GM23338 (cell line): ENCODE results near the gene CNOT4. TPM values are rescaled to one million over a fixed set of nuclear protein-coding genes. Genes with fewer than 3 reads are reported as not detected.
A peak's percentile ranks its signal among the peaks of the same experiment; 100 is the strongest.

Experiments used
- ATAC-seq: fragments of 200-7000 bp; cut with Tn5 transposase; 3 replicates; pipeline ENCODE4 v1.9.1; 2020
- DNase-seq: peaks from one replicate; pipeline ENCODE4 v3.0.0-alpha.2; 2015; ENCODE audit warnings: low spot score
- H2AFZ ChIP-seq: fragments of 200-600 bp; sonication (generic); 2 replicates; pipeline ENCODE4 v1.8.0; 2016; ENCODE audit warnings: antibody characterized with exemption, mild to moderate bottlenecking, moderate library complexity
- H3F3A ChIP-seq: fragments of 200-600 bp; sonication (generic); replicated peaks from 2 replicates; pipeline ENCODE4 v1.8.0; 2017; ENCODE audit warnings: antibody characterized with exemption, mixed run types, low read depth
- H3K27ac ChIP-seq: fragments of 200-600 bp; sonication (generic); 2 replicates; pipeline ENCODE4 v1.6.1; 2016; ENCODE audit warnings: low read depth
- H3K27me3 ChIP-seq: fragments of 200-600 bp; sonication (generic); 2 replicates; pipeline ENCODE4 v1.8.0; 2016; ENCODE audit warnings: mild to moderate bottlenecking, mixed run types, moderate library complexity; ENCODE audit not compliant: insufficient read depth
- H3K36me3 ChIP-seq: fragments of 200-600 bp; sonication (generic); 2 replicates; pipeline ENCODE4 v1.8.0; 2016; ENCODE audit warnings: mild to moderate bottlenecking; ENCODE audit not compliant: insufficient read depth
- H3K4me1 ChIP-seq: fragments of 200-600 bp; sonication (generic); 2 replicates; pipeline ENCODE4 v1.8.0; 2016; ENCODE audit warnings: mild to moderate bottlenecking, moderate library complexity; ENCODE audit not compliant: insufficient read depth
- H3K4me2 ChIP-seq: fragments of 200-600 bp; sonication (generic); 2 replicates; pipeline ENCODE4 v1.7.1; 2017; ENCODE audit warnings: mixed run types
- H3K4me3 ChIP-seq: fragments of 200-600 bp; sonication (generic); 2 replicates; pipeline ENCODE4 v1.6.1; 2016; ENCODE audit warnings: mixed run types
- H3K79me2 ChIP-seq: fragments of 200-600 bp; sonication (generic); replicated peaks from 2 replicates; pipeline ENCODE4 v1.8.0; 2017; ENCODE audit warnings: mild to moderate bottlenecking; ENCODE audit not compliant: insufficient read depth
- H3K9me2 ChIP-seq: fragments of 200-600 bp; sonication (generic); 2 replicates; pipeline ENCODE4 v1.8.0; 2017; ENCODE audit not compliant: insufficient read depth
- H4K20me1 ChIP-seq: fragments of 200-600 bp; sonication (generic); replicated peaks from 2 replicates; pipeline ENCODE4 v1.8.0; 2017; ENCODE audit warnings: mild to moderate bottlenecking; ENCODE audit not compliant: insufficient read depth
- H3K27ac Mint-ChIP-seq: 2 replicates; pipeline ENCODE4 v1.8.0; 2020; ENCODE audit warnings: inconsistent platforms, mild to moderate bottlenecking, moderate library complexity, mixed read lengths
- H3K27me3 Mint-ChIP-seq: 3 replicates; pipeline ENCODE4 v1.8.0; 2022; ENCODE audit warnings: low read depth, mild to moderate bottlenecking, moderate library complexity, mixed read lengths, inconsistent platforms; ENCODE audit not compliant: insufficient read depth, poor library complexity
- H3K36me3 Mint-ChIP-seq: 3 replicates; pipeline ENCODE4 v1.8.0; 2021; ENCODE audit warnings: low read depth, mild to moderate bottlenecking, inconsistent platforms, moderate library complexity, mixed read lengths
- H3K4me1 Mint-ChIP-seq: 3 replicates; pipeline ENCODE4 v1.8.0; 2020; ENCODE audit warnings: mild to moderate bottlenecking, inconsistent platforms, mixed read lengths
- H3K4me3 Mint-ChIP-seq: 3 replicates; pipeline ENCODE4 v1.8.0; 2021; ENCODE audit warnings: moderate library complexity, mild to moderate bottlenecking, inconsistent platforms, mixed read lengths
- H3K9me3 Mint-ChIP-seq: 3 replicates; pipeline ENCODE4 v1.8.0; 2020; ENCODE audit warnings: moderate library complexity, mild to moderate bottlenecking, inconsistent platforms, mixed read lengths
- EZH2 ChIP-seq: fragments of 200-600 bp; sonication (generic); IDR thresholded peaks from one replicate; pipeline ENCODE4 v1.8.0; 2017; ENCODE audit warnings: antibody characterized with exemption, mild to moderate bottlenecking, low read depth; ENCODE audit not compliant: unreplicated experiment
- JUNB ChIP-seq: IDR thresholded peaks from one replicate; pipeline ENCODE4 v1.6.1; 2016; ENCODE audit warnings: antibody characterized with exemption; ENCODE audit not compliant: unreplicated experiment
- NANOG ChIP-seq: IDR thresholded peaks from 2 replicates; pipeline ENCODE4 v1.6.1; 2016; ENCODE audit warnings: antibody characterized with exemption, borderline replicate concordance
- POLR2AphosphoS5 ChIP-seq: IDR thresholded peaks from 2 replicates; pipeline ENCODE4 v1.6.1; 2016; ENCODE audit warnings: antibody characterized with exemption, low read depth
- STAT1 ChIP-seq: IDR thresholded peaks from one replicate; pipeline ENCODE4 v1.6.1; 2016; ENCODE audit warnings: antibody characterized with exemption; ENCODE audit not compliant: unreplicated experiment
- ZNF114 ChIP-seq: fragments of 250-450 bp; sonication (Bioruptor Pico); IDR thresholded peaks from 2 replicates; pipeline ENCODE4 v1.5.0; 2020; ENCODE audit warnings: mild to moderate bottlenecking, moderate library complexity
- ZNF331 ChIP-seq: fragments of 250-450 bp; sonication (Bioruptor Pico); IDR thresholded peaks from 2 replicates; pipeline ENCODE4 v1.5.0; 2020; ENCODE audit warnings: low read depth, mild to moderate bottlenecking, moderate library complexity
- polyA plus RNA-seq: library from polyadenylated mRNA; unstranded; fragments of >200 nt; fragmentation: Nextera tagmentation; extraction: Ambion mirVana; gene quantifications from 2 replicates; pipeline ENCODE4 v1.2.1, GENCODE V29; 2016
- total RNA-seq: library from RNA; depleted of rRNA; stranded (reverse); fragments of >200 nt; shearing (Covaris generic); gene quantifications from 2 replicates; pipeline ENCODE4 v1.2.3, GENCODE V29; 2014
- TF ChIP-seq, protein P1 (sequence below), 2 experiments: fragments of 200-600 bp in 1 of 2; sonication (generic) in 1 of 2; conservative IDR thresholded peaks; 2 replicates each; pipeline versions ENCODE4 v1.5.1 to v1.6.1; 2016 to 2017; ENCODE audit warnings: antibody characterized with exemption in 2 of 2, low read depth in 2 of 2, mild to moderate bottlenecking in 2 of 2, moderate library complexity in 1 of 2
- TF ChIP-seq, protein P2 (sequence below): fragments of 250-450 bp; sonication (Bioruptor Pico); IDR thresholded peaks from 2 replicates; pipeline ENCODE4 v1.5.0; 2020; ENCODE audit warnings: mild to moderate bottlenecking, moderate library complexity
- TF ChIP-seq, protein P3 (sequence below): IDR thresholded peaks from 2 replicates; pipeline ENCODE4 v1.6.1; 2016; ENCODE audit warnings: antibody characterized with exemption

CNOT4 gene
- total and polyA plus RNA-seq, 2 experiments from 2014 or later: 18.9 to 26.2 TPM

DNA sequence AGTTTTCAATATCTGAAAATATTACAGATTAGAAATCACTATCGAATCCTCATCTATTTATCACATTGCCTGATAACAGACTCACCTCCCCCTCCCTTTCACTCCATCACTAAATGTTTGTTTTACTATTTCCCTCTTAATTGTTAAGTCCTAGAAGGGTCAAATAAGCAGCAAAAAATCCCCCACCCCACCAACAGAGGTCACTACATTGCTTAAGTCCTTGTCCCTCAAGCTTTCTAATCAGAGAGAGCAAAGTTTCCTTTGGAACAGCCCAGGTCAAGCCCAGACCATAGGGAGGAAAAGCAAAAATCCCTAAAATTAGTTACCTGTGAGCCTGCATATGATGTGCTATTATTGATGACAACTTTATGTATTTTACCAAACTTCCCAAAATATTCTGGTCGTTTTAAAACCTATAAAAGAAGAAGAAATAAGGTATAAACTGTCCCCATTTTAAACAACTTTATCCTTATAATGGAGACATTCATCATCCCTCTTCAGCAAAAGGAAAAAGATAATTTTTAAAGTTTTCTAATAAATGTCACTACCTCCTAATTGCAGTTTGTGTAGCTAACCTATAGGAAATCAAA, 95.0 kb downstream of the CNOT4 start:
- H3K4me1 ChIP-seq: no peaks in the 10 kb centered on the region; the same call in 1 of the 2 replicates
- no peaks in the 10 kb centered on the region for H4K20me1 ChIP-seq
- H3K4me3 Mint-ChIP-seq: no peak overlapping the region
- H3F3A ChIP-seq: no peaks in the 10 kb centered on the region
- H3K4me2 ChIP-seq: no peak overlapping the region
- no peaks in the 10 kb centered on the region for H3K79me2 ChIP-seq
- no peaks in the 10 kb centered on the region for H3K27me3 Mint-ChIP-seq
- TF ChIP-seq ZNF331 (CRISPR knock-in tag): no peak
- TF ChIP-seq, protein P1, sequence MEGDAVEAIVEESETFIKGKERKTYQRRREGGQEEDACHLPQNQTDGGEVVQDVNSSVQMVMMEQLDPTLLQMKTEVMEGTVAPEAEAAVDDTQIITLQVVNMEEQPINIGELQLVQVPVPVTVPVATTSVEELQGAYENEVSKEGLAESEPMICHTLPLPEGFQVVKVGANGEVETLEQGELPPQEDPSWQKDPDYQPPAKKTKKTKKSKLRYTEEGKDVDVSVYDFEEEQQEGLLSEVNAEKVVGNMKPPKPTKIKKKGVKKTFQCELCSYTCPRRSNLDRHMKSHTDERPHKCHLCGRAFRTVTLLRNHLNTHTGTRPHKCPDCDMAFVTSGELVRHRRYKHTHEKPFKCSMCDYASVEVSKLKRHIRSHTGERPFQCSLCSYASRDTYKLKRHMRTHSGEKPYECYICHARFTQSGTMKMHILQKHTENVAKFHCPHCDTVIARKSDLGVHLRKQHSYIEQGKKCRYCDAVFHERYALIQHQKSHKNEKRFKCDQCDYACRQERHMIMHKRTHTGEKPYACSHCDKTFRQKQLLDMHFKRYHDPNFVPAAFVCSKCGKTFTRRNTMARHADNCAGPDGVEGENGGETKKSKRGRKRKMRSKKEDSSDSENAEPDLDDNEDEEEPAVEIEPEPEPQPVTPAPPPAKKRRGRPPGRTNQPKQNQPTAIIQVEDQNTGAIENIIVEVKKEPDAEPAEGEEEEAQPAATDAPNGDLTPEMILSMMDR (conservative IDR thresholded peaks at IDR 0.05; ENCODE audit: low read depth in 2 of 2): peak; percentile 77 to 90
- no peaks in the 10 kb centered on the region for H3K27me3 ChIP-seq
- no peaks in the 10 kb centered on the region for H3K36me3 ChIP-seq
- H2AFZ ChIP-seq: no peak overlapping the region
- no peaks in the 10 kb centered on the region; the same call in 2 of the 3 replicates for H3K36me3 Mint-ChIP-seq
- no peak overlapping the region for H3K27ac Mint-ChIP-seq
- no peak overlapping the region for H3K4me3 ChIP-seq
- peaks cover 6% of the 10 kb centered on the region; the same call in 2 of the 3 replicates for H3K4me1 Mint-ChIP-seq
- ATAC-seq (peak; percentile 92), DNase-seq (peak; percentile 91)
- no peak overlapping the region for H3K27ac ChIP-seq
- no peaks in the 10 kb centered on the region for H3K9me3 Mint-ChIP-seq
- no peaks in the 10 kb centered on the region for H3K9me2 ChIP-seq

DNA sequence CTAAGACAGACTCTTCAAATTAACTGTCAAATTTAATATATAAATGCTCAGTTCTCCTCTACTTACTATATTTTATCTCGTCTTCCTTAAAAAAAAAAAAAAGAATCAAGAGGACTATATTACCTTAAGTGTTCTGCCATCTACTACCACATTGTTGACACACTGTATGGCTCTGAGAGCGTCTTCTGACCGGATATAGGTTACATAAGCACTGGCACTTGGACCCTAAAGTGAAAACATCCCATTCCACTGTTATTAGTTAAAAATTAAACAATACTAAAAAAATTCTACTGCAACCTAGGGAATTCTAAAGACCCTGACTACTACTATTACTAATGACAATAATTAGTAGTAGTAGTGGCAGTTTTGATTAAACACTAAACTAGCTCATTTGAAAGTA, 95.7 kb downstream of the CNOT4 start:
- Histone ChIP-seq H3K4me2 (no peak overlapping the region), H3K36me3 (no peaks in the 10 kb centered on the region), H3K4me3 (no peak overlapping the region), H3K79me2 (no peaks in the 10 kb centered on the region), H3K4me1 (no peaks in the 10 kb centered on the region; the same call in 1 of the 2 replicates), H4K20me1 (no peaks in the 10 kb centered on the region), H3K9me2 (no peaks in the 10 kb centered on the region), H3K27me3 (no peaks in the 10 kb centered on the region), H2AFZ (no peak overlapping the region), H3K27ac (no peak overlapping the region), H3F3A (no peaks in the 10 kb centered on the region)
- H3K4me3 Mint-ChIP-seq: no peak overlapping the region
- no peak for ATAC-seq
- H3K36me3 Mint-ChIP-seq: no peaks in the 10 kb centered on the region; the same call in 2 of the 3 replicates
- H3K9me3 Mint-ChIP-seq: no peaks in the 10 kb centered on the region
- no peaks in the 10 kb centered on the region for H3K27me3 Mint-ChIP-seq
- peaks cover 6% of the 10 kb centered on the region; the same call in 2 of the 3 replicates for H3K4me1 Mint-ChIP-seq
- no peak overlapping the region for H3K27ac Mint-ChIP-seq
- DNase-seq: no peak
- TF ChIP-seq NANOG (no peak), JUNB (no peak), EZH2 (no peak), ZNF331 (CRISPR knock-in tag) (no peak), ZNF114 (no peak), POLR2AphosphoS5 (no peak), STAT1 (no peak)
- TF ChIP-seq, protein P2, sequence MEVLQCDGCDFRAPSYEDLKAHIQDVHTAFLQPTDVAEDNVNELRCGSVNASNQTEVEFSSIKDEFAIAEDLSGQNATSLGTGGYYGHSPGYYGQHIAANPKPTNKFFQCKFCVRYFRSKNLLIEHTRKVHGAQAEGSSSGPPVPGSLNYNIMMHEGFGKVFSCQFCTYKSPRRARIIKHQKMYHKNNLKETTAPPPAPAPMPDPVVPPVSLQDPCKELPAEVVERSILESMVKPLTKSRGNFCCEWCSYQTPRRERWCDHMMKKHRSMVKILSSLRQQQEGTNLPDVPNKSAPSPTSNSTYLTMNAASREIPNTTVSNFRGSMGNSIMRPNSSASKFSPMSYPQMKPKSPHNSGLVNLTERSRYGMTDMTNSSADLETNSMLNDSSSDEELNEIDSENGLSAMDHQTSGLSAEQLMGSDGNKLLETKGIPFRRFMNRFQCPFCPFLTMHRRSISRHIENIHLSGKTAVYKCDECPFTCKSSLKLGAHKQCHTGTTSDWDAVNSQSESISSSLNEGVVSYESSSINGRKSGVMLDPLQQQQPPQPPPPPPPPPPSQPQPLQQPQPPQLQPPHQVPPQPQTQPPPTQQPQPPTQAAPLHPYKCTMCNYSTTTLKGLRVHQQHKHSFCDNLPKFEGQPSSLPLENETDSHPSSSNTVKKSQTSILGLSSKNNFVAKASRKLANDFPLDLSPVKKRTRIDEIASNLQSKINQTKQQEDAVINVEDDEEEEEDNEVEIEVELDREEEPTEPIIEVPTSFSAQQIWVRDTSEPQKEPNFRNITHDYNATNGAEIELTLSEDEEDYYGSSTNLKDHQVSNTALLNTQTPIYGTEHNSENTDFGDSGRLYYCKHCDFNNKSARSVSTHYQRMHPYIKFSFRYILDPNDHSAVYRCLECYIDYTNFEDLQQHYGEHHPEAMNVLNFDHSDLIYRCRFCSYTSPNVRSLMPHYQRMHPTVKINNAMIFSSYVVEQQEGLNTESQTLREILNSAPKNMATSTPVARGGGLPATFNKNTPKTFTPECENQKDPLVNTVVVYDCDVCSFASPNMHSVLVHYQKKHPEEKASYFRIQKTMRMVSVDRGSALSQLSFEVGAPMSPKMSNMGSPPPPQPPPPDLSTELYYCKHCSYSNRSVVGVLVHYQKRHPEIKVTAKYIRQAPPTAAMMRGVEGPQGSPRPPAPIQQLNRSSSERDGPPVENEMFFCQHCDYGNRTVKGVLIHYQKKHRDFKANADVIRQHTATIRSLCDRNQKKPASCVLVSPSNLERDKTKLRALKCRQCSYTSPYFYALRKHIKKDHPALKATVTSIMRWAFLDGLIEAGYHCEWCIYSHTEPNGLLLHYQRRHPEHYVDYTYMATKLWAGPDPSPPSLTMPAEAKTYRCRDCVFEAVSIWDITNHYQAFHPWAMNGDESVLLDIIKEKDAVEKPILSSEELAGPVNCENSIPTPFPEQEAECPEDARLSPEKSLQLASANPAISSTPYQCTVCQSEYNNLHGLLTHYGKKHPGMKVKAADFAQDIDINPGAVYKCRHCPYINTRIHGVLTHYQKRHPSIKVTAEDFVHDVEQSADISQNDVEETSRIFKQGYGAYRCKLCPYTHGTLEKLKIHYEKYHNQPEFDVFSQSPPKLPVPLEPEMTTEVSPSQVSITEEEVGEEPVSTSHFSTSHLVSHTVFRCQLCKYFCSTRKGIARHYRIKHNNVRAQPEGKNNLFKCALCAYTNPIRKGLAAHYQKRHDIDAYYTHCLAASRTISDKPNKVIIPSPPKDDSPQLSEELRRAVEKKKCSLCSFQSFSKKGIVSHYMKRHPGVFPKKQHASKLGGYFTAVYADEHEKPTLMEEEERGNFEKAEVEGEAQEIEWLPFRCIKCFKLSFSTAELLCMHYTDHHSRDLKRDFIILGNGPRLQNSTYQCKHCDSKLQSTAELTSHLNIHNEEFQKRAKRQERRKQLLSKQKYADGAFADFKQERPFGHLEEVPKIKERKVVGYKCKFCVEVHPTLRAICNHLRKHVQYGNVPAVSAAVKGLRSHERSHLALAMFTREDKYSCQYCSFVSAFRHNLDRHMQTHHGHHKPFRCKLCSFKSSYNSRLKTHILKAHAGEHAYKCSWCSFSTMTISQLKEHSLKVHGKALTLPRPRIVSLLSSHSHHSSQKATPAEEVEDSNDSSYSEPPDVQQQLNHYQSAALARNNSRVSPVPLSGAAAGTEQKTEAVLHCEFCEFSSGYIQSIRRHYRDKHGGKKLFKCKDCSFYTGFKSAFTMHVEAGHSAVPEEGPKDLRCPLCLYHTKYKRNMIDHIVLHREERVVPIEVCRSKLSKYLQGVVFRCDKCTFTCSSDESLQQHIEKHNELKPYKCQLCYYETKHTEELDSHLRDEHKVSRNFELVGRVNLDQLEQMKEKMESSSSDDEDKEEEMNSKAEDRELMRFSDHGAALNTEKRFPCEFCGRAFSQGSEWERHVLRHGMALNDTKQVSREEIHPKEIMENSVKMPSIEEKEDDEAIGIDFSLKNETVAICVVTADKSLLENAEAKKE: no peak
- TF ChIP-seq, protein P3, sequence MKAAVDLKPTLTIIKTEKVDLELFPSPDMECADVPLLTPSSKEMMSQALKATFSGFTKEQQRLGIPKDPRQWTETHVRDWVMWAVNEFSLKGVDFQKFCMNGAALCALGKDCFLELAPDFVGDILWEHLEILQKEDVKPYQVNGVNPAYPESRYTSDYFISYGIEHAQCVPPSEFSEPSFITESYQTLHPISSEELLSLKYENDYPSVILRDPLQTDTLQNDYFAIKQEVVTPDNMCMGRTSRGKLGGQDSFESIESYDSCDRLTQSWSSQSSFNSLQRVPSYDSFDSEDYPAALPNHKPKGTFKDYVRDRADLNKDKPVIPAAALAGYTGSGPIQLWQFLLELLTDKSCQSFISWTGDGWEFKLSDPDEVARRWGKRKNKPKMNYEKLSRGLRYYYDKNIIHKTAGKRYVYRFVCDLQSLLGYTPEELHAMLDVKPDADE: no peak
- TF ChIP-seq, protein P1 (conservative IDR thresholded peaks at IDR 0.05; ENCODE audit: low read depth in 2 of 2): no peak
